GOT3 (cell line): ENCODE measurements around the gene SLC35E1.
"Not testable (repeated sequence)": the region's sequence is repeated elsewhere in the genome, so short reads cannot be mapped to it uniquely, and the experiment has no call there.

Experiments used
- DNase-seq: peaks from one replicate; lab custom pipeline; 2025; ENCODE audit warnings: mixed read lengths; lab: John Stamatoyannopoulos, UW

SLC35E1 gene

GRCh38 chr19:16522559-16523377, 49.4 kb downstream of the SLC35E1 start:
- no peak for DNase-seq

- no peak for DNase-seq
Observed at GRCh38 chr19:16521715-16522289, 50.4 kb downstream of the SLC35E1 start.

- DNase-seq: no peak
Observed at GRCh38 chr19:16520986-16521624, 51.1 kb downstream of the SLC35E1 start.

GRCh38 chr19:16520074-16520973, 51.9 kb downstream of the SLC35E1 start:
- no peak for DNase-seq

GRCh38 chr19:16519230-16519687, 53.0 kb downstream of the SLC35E1 start:
- no peak for DNase-seq

GRCh38 chr19:16518483-16519229, 53.6 kb downstream of the SLC35E1 start:
- DNase-seq: no peak

- no peak for DNase-seq
Observed at GRCh38 chr19:16518061-16518460, 54.2 kb downstream of the SLC35E1 start.

GRCh38 chr19:16516923-16517610, 55.1 kb downstream of the SLC35E1 start:
- DNase-seq: no peak

- no peak for DNase-seq
Observed at GRCh38 chr19:16516381-16516780, 55.8 kb downstream of the SLC35E1 start.

GRCh38 chr19:16514383-16515019, 57.7 kb downstream of the SLC35E1 start:
- DNase-seq: no peak

GRCh38 chr19:16512611-16513010, 59.6 kb downstream of the SLC35E1 start:
- not testable (repeated sequence) for DNase-seq

GRCh38 chr19:16509141-16510061, 62.8 kb downstream of the SLC35E1 start:
- no peak for DNase-seq

GRCh38 chr19:16508546-16508945, 63.7 kb downstream of the SLC35E1 start:
- DNase-seq: no peak

GRCh38 chr19:16506961-16507360, 65.3 kb downstream of the SLC35E1 start:
- DNase-seq: no peak

- DNase-seq: not testable (repeated sequence)
Observed at GRCh38 chr19:16506161-16506560, 66.1 kb downstream of the SLC35E1 start.

- DNase-seq: no peak
Observed at GRCh38 chr19:16504271-16504670, 67.9 kb downstream of the SLC35E1 start.
